ENCODE results near the gene COL20A1. TPM values are rescaled to one million over a fixed set of nuclear protein-coding genes. Genes with fewer than 3 reads are reported as not detected.

COL20A1 gene
- total RNA-seq, 1 donor from 2014 or later: not detected

- DNase-seq (no peak), ATAC-seq (no peak)
- Histone ChIP-seq H3K36me3 (peaks cover 2% of the 10 kb centered on the region), H3K4me1 (no peaks in the 10 kb centered on the region), H3K27me3 (peaks cover 42% of the 10 kb centered on the region), H3K9me3 (no peaks in the 10 kb centered on the region), H3K27ac (no peak overlapping the region), H3K4me3 (no peak overlapping the region)
- no peak for TF ChIP-seq CTCF (IDR thresholded peaks at IDR 0.05)
- intact Hi-C loops (cut with DNase I): no loop called here
Observed at GRCh38 chr20:63293456-63293855, 470 bp downstream of the COL20A1 start.

- TF ChIP-seq CTCF (IDR thresholded peaks at IDR 0.05): no peak
- H3K27ac ChIP-seq: no peak overlapping the region
- no peaks in the 10 kb centered on the region for H3K4me1 ChIP-seq
- H3K36me3 ChIP-seq: no peaks in the 10 kb centered on the region
- H3K27me3 ChIP-seq: peaks cover 48% of the 10 kb centered on the region
- H3K9me3 ChIP-seq: no peaks in the 10 kb centered on the region
- ATAC-seq (no peak), DNase-seq (no peak)
- intact Hi-C loops (cut with DNase I): no loop called here
- H3K4me3 ChIP-seq: no peak overlapping the region
Observed at GRCh38 chr20:63293871-63294535, 1.0 kb downstream of the COL20A1 start.

DNA sequence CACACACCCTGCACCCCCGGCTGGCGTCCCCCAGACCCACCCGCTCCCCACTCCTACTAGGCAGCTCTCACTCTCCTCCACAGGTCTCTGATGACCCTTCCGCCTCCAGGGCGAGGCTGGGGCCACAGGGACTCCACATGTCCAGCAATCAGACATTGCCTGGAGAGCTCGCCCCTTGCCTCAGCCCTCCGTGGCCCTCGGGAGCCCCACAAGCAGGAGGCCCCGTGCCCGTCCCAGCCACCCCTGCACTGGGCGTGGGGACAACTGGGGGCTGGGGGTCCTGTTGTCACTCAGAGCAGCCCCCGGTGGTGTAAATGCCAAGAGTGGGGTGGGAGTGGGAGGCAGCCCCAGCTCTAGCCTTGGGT is 1.5 kb downstream of the COL20A1 start:
- Histone ChIP-seq H3K9me3 (no peaks in the 10 kb centered on the region), H3K36me3 (no peaks in the 10 kb centered on the region), H3K27ac (no peak overlapping the region), H3K4me3 (no peak overlapping the region), H3K27me3 (peaks cover 48% of the 10 kb centered on the region), H3K4me1 (no peaks in the 10 kb centered on the region)
- intact Hi-C loops (cut with DNase I): no loop called here
- DNase-seq (no peak), ATAC-seq (no peak)
- TF ChIP-seq CTCF (IDR thresholded peaks at IDR 0.05): no peak

GRCh38 chr20:63295018-63295417 is 2.0 kb downstream of the COL20A1 start:
- H3K4me3 ChIP-seq: no peak overlapping the region
- H3K36me3 ChIP-seq: no peaks in the 10 kb centered on the region
- H3K9me3 ChIP-seq: no peaks in the 10 kb centered on the region
- ATAC-seq: no peak
- no peaks in the 10 kb centered on the region for H3K4me1 ChIP-seq
- no peak for TF ChIP-seq CTCF (IDR thresholded peaks at IDR 0.05)
- no peak for DNase-seq
- intact Hi-C loops (cut with DNase I): no loop called here
- peaks cover 48% of the 10 kb centered on the region for H3K27me3 ChIP-seq
- H3K27ac ChIP-seq: no peak overlapping the region

DNA sequence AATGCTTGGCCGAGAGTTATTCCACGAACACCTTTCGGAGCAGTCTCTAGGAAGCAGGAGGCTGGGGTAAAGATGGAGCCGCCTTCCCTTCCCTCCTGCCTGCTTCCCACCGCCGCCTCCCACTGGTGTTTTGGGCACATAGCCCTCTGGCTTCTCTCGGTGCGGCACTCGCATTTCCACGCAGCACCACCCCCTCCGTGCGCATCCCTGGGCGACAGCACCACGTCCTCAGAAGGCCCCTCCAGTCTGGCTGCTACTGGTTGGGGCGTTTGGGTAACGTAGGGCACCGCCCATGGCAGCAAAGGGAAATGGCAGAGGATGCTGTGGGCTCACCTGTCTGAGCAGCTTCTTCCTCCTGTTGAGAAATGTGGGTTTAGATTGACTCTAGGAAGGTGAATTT is 2.4 kb downstream of the COL20A1 start:
- TF ChIP-seq CTCF (IDR thresholded peaks at IDR 0.05): no peak
- Histone ChIP-seq H3K4me3 (no peak overlapping the region), H3K9me3 (no peaks in the 10 kb centered on the region), H3K4me1 (no peaks in the 10 kb centered on the region), H3K27ac (no peak overlapping the region), H3K27me3 (peaks cover 48% of the 10 kb centered on the region), H3K36me3 (no peaks in the 10 kb centered on the region)
- ATAC-seq (no peak), DNase-seq (no peak)
- intact Hi-C loops (cut with DNase I): no loop called here

DNA sequence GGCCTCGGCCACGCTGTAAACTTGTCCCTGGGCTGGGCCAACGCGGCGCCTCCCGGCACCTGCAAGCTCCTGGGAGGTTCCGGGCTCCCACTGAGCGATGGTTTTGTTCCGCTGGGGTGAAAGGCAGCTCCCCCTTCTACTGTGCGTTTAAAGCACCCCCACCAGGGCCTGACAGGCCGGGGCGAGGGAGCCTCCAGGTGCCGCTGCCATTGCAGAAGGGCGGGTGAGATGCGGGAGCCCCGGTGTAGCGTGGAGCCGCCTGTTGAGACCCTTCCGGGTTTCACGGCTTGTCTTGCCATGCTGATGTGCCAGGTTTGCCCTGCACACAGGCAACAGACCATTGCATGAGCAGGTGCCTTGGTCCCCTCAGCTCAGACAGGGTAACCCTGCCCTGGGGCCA is 2.9 kb downstream of the COL20A1 start:
- Histone ChIP-seq H3K36me3 (no peaks in the 10 kb centered on the region), H3K4me3 (no peak overlapping the region), H3K9me3 (no peaks in the 10 kb centered on the region), H3K27ac (no peak overlapping the region), H3K27me3 (peaks cover 48% of the 10 kb centered on the region), H3K4me1 (no peaks in the 10 kb centered on the region)
- no peak for TF ChIP-seq CTCF (IDR thresholded peaks at IDR 0.05)
- ATAC-seq (no peak), DNase-seq (no peak)
- intact Hi-C loops (cut with DNase I): no loop called here
